DMS 273 treated with DMSO at 0.1 percent for 48 hours (cell line): ENCODE measurements around the gene GALNT13.

Experiments used
- DNase-seq: peaks from one replicate; lab custom pipeline; 2025; lab: John Stamatoyannopoulos, UW

The GALNT13 gene

GRCh38 chr2:153944800-153945199, 73.1 kb downstream of the GALNT13 start:
- DNase-seq, result no peak

DNA sequence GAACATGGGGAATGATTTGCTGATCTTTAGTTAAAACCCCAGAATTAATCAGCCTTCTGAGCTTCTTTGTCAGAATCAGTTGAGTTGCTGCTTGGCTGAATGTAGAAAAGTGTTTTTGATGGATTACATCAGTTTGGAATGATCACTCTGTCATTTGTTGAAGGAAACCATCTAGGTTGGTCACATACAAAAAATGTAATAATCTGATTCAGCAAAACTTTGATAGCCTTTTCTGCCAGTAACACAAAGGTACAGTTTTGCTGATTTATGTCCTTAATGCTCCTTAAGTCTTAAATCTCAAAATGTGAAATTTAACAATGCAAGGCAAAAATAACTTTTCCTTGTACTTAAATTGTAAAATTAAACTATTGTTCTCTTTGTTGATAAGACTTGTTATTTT, 74.3 kb downstream of the GALNT13 start:
- DNase-seq, result no peak

- peak; percentile 68 for DNase-seq
Observed at GRCh38 chr2:153953761-153954160, 82.0 kb downstream of the GALNT13 start.

DNA sequence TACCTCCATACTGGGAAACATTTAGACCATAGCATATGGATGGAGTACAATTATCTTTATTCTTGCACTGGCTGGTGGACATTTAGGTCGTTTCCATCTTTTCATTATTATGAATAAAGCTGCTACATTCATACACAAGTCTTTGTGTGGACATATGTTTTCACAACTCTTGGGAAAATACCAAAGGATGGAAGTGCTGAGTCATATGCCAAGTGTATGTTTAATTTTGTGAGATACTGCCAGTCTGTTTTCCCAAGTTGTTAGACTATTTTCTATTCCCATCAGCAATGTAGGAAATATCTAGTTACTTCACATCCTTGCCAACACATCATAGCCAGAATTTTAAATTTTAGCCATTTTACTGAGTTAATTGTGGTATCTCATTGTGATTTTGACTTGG, 91.5 kb downstream of the GALNT13 start:
- DNase-seq, result peak; percentile 11

- no peak for DNase-seq
Observed at GRCh38 chr2:153967248-153967973, 95.7 kb downstream of the GALNT13 start.

DNA sequence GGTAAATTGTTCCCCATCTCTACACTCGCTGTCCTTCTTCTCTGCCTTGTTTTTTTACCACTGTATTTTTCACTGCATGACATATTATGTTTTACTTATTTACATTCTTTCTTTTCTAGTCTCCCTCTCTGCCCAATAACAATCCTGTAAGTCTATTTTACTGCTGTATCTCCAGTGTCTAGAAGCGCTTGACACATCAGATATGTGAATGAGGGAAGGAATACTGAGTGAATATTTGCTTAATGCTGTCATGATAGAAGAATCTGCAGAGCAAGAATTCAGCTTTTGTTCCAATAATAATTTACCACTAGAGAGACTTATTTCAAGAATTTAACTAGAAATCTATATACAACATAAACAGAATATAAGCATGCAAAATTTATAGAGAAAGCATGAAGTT, 99.5 kb downstream of the GALNT13 start:
- DNase-seq, result no peak

GRCh38 chr2:153971855-153972254, 100.1 kb downstream of the GALNT13 start:
- DNase-seq, result no peak

DNA sequence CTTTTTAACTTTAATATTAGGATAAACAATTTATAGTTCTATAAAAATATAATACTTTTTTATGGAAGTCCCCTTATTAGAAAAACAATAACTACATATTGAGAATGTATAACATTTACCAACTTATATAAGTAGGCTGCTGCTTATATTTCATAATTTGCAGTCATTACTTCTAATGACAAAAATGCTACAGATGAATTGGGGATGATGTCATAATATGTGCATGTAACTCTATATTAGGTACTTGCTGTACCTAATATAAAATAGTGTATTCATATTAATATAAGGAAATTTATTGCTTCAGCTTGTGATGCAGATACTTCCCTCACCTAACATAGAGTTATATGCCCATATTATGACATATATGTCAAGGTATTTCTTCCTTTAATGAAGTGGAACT, 100.7 kb downstream of the GALNT13 start:
- DNase-seq, result no peak

DNA sequence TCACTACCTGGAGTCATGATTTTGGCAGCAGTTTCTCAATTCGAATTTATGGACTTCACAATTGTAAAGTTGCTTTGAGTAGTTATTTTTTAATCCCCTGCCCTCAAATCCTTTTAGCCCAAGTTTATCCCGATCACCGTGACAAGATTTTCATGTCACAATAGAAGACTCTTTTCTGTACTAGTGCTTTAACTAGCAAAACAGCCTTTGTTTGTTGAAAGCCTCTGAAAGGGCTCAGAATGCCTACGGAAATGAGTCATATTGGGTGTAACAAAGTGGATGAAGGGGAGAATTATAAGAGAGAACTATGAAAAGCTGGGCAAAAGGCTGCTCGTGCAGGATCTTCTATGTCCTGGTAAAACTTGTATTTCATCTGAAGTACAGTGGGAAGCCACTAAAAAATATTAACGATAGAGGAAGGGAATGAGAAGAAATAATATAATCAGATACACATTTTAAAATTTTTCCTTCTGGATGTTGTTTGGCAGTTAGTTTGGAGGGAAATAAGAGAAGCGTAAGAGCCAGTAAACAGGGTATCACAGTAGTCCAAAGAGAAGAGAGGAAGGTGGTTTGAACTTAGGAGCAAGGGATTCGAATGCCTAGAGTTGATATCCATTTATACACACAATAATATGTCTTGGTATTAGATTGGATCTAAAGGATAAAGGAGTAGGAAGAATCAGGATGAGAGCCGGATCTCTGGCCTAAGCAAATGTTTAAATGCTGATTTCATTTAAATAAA, 114.9 kb downstream of the GALNT13 start:
- DNase-seq, result no peak

- DNase-seq, result no peak
Observed at GRCh38 chr2:153990771-153991170, 119.0 kb downstream of the GALNT13 start.

- no peak for DNase-seq
Observed at GRCh38 chr2:154013514-154013913, 141.8 kb downstream of the GALNT13 start.

GRCh38 chr2:154015233-154015632, 143.5 kb downstream of the GALNT13 start:
- DNase-seq, result no peak

DNA sequence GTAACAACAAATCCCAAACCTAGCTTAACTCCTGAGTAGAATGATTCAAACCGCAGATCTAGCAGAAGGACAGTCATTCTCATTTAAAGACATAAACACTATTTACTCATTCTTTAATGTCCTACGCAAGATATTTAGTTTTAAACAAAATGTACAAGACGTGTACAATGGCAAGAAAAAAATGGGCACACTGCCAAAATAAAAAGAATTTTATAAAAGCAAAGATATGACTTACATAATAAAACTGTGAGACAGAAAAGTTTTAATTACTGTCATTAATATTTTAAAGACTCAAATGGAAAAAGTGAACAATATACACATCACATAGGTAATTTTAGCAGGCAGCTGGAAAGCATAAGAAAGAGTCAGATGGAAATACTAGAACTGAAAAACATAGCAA, 157.8 kb downstream of the GALNT13 start:
- no peak for DNase-seq

- DNase-seq, result no peak
Observed at GRCh38 chr2:154032220-154032619, 160.5 kb downstream of the GALNT13 start.

DNA sequence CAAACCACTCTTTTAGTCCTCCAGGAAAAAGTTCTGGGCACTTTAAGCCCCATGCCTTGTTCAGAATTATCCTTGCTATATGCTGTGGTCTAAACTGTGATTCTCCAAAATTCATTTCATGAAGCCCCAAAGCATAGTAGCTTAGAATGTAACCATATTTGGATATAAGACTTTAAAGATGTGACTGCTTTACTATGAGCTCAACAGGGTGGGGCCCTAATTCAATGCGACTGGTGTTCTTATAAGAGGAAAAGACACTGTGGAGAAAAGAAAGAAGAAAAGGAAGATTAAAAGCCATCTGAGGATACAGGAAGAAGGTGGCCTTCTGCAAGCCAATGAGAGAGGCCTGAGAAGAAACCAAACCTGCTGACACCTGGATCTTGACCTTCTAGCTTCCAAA, 174.8 kb downstream of the GALNT13 start:
- no peak for DNase-seq

DNA sequence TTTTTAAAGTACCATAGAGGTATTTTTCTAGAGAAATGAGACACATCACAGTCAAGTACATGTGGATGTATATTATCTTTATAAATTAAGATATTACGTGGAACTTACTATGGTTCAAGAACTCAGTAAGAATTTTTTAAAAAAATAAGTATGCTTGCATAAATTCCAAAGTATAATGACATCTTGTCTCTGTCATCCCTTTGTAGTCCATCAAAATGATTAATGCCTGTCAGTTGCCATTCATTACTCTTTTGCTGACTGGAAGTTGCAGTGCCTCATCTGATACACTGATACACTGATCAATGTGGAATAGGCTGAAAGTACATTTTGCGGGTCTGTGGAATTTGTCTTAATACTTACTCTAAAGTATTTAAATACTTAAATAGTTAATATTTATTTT, 177.2 kb downstream of the GALNT13 start:
- no peak for DNase-seq

DNA sequence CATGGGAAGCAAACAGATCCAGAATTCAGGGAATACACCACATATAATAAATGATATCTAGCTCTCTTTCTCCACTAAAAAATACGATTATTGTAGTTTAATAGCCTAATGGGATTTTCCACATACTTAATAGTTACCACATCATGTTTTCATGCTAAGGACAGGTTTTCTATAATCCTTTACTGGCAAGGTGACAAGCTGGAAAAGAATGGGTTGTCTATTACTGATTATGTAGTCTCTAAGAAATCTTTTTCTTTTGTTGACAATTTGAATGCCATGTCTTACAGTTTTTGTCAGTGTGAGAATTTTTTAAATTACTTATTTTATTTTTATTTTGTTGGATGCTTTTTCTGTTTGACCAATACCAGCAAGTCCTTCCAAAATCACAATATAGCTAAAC, 177.8 kb downstream of the GALNT13 start:
- DNase-seq, result no peak

DNA sequence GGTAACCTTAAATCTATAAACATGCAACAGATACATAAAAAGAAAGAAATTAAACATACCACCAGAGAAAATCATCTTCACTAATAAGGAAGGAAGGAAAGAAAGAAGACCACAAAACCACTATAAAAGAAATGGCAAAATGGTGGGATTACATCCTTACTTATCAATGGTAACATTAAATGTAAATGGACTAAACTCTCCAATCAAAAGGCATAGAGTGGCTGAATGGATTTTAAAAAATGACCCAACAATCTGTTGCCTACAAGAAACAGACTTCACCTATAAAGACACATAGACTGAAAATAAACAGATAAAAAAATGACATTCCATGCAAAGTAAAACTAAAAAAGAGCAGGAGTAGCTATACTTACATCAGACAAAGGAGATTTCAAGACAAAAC, 195.4 kb downstream of the GALNT13 start:
- no peak for DNase-seq

DNA sequence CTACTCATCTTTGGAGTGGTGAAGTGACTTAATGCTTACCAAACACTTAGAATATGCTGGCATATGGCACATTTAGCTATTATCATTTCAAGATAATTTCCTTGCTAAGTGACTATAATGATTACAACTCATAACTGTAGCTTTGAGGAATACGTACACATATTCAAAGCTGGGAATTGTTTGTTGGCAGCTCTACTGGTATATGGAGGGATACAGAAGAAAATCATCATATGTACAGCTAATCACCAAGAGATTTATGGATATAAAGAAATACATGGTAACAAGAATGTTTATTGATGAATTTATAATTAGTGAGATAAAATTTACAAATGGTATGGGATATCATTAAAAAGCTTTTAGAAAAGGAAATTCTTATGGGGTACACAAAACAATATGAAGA, 207.2 kb downstream of the GALNT13 start:
- DNase-seq, result no peak

GRCh38 chr2:154092571-154092970, 220.8 kb downstream of the GALNT13 start:
- no peak for DNase-seq

GRCh38 chr2:154093856-154094255, 222.1 kb downstream of the GALNT13 start:
- DNase-seq, result no peak

GRCh38 chr2:154097833-154098398, 226.2 kb downstream of the GALNT13 start:
- no peak for DNase-seq

DNA sequence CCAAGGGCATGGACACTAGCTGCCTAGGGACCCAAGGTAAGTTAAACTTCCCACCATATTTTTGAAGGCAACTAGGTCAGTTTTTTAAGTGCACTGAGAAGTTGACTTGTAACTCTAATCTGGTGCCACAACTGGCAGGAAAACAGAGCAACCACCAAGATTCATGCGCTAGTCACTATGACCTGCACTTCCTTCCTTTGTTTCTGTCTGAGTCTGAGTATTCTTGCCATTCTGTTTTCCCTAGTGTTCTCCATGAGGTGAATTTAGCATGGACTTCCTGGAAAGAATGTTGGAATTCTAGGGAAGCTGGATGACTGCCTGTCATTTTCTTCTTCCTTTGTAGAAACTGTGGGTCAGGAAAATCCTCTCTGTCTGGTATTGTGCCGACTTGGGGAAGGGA, 249.0 kb downstream of the GALNT13 start:
- DNase-seq, result no peak
